ENCODE data around the gene KLK4.

DNA sequence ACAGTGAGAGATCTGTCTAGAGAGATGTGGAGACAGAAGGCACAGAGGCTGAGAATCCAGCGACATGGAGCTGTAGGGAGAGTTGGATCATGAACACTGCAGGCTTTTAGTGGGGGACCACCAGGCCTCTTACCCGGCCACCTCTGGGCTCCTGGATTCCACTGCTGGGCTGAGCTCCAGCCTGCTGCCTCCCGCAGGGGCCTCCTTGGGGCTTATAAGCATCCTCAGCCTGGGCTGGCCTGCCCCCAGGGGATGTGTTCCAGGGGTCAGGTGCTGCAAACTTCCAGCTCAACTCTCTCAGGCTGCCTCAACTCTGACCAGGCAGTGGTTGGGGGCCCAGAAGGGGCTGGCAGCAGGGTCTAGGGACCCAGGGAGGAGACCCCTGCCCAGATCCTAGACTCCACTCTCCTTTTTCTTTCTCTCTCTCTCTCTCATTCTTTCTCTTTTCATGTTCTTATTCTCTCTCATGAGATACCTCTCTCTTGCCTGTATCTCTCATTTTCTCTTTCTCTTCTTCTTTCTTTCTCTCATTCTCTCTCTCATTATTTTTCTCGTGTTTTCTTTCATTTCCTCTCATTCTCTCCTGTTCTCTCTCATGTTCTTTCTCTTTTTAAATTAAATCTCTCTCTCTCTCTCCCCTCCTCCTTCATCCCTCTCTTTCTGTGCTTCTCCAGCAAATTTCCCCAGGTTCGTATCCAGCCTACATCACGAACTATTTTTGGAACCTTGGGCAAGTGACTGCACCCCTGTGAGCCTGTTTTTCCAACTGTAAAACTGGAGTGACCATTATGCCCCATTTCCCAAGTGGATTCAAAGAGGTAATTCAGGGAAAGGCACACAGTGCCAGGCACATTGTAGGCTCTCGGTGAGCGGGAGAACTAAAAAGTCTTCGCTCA lies at the start of gene KLK4:
- TF ChIP-seq YY1 (IDR thresholded peaks at IDR 0.05; ENCODE audit: borderline replicate concordance in 1 of 3, control insufficient read depth in 1 of 3, extremely low read depth in 1 of 3, insufficient read depth in 3 of 3, insufficient read length in 1 of 3, insufficient replicate concordance in 2 of 3, low read depth in 1 of 3, low read length in 2 of 3) = no peak
- TF ChIP-seq, protein P1, sequence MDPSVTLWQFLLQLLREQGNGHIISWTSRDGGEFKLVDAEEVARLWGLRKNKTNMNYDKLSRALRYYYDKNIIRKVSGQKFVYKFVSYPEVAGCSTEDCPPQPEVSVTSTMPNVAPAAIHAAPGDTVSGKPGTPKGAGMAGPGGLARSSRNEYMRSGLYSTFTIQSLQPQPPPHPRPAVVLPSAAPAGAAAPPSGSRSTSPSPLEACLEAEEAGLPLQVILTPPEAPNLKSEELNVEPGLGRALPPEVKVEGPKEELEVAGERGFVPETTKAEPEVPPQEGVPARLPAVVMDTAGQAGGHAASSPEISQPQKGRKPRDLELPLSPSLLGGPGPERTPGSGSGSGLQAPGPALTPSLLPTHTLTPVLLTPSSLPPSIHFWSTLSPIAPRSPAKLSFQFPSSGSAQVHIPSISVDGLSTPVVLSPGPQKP (CRISPR knock-in tag; IDR thresholded peaks at IDR 0.05) = no peak
- no peak for TF ChIP-seq MAFK (IDR thresholded peaks at IDR 0.05; ENCODE audit: low read length)
- TF ChIP-seq RBM15 (IDR thresholded peaks at IDR 0.05; ENCODE audit: insufficient read depth, low read length) = no peak
- no peak for TF ChIP-seq CTCF (IDR thresholded peaks at IDR 0.05 in 2 of 3, conservative IDR thresholded peaks at IDR 0.05 in 1 of 3; ENCODE audit: insufficient read depth in 2 of 3, low read depth in 1 of 3, low read length in 3 of 3)
- TF ChIP-seq MAFF (IDR thresholded peaks at IDR 0.05; ENCODE audit: low read length) = no peak
- TF ChIP-seq EZH2 (IDR thresholded peaks at IDR 0.05; ENCODE audit: borderline replicate concordance, low read depth, low read length) = no peak
- no peak for TF ChIP-seq KLF10 (CRISPR knock-in tag; IDR thresholded peaks at IDR 0.05)
- TF ChIP-seq BMI1 (IDR thresholded peaks at IDR 0.05; ENCODE audit: low read length) = no peak
- TF ChIP-seq CXXC5 (CRISPR knock-in tag; IDR thresholded peaks at IDR 0.05) = no peak
- TF ChIP-seq NRF1 (conservative IDR thresholded peaks at IDR 0.05 in 1 of 2, IDR thresholded peaks at IDR 0.05 in 1 of 2) = no peak

All from K562 (cell line).